SK-N-SH treated with all-trans-retinoic acid at 6 μM for 48 hours (cell line): ENCODE results near the gene TFCP2.

Source experiments
- ATAC-seq: fragments of 200-7000 bp; cut with Tn5 transposase; 3 replicates; pipeline ENCODE4 v1.9.1; 2020; ENCODE audit warnings: mild to moderate bottlenecking, moderate library complexity
- ARNTL ChIP-seq: fragments of 450-650 bp; formaldehyde crosslinking; IDR thresholded peaks from 2 replicates; pipeline ENCODE4 v1.5.0; 2020; ENCODE audit warnings: low read depth, mild to moderate bottlenecking, moderate library complexity, borderline replicate concordance
- CREB5 ChIP-seq: fragments of 250-450 bp; sonication (Bioruptor Pico); IDR thresholded peaks from 2 replicates; pipeline ENCODE4 v1.5.1; 2020; ENCODE audit warnings: low read depth, mild to moderate bottlenecking, moderate library complexity
- CSDC2 ChIP-seq: fragments of 250-450 bp; sonication (Bioruptor Pico); IDR thresholded peaks from 2 replicates; pipeline ENCODE4 v1.5.0; 2020; ENCODE audit warnings: mild to moderate bottlenecking, moderate library complexity
- ESRRG ChIP-seq: fragments of 250-450 bp; sonication (Bioruptor Pico); IDR thresholded peaks from 2 replicates; pipeline ENCODE4 v1.6.1; 2021; ENCODE audit warnings: mild to moderate bottlenecking
- GLIS3 ChIP-seq: fragments of 250-450 bp; sonication (Bioruptor Pico); IDR thresholded peaks from 2 replicates; pipeline ENCODE4 v1.5.0; 2020; ENCODE audit warnings: mild to moderate bottlenecking, moderate library complexity
- ISL1 ChIP-seq: fragments of 250-450 bp; sonication (Bioruptor Pico); IDR thresholded peaks from 2 replicates; pipeline ENCODE4 v2.1.2; 2022; ENCODE audit warnings: mild to moderate bottlenecking, moderate library complexity
- OSR1 ChIP-seq: fragments of 250-450 bp; sonication (Bioruptor Pico); IDR thresholded peaks from 2 replicates; pipeline ENCODE4 v1.8.0; 2022; ENCODE audit warnings: moderate library complexity, mild to moderate bottlenecking, inconsistent platforms
- PATZ1 ChIP-seq: fragments of 250-450 bp; sonication (Bioruptor Pico); IDR thresholded peaks from 2 replicates; pipeline ENCODE4 v1.8.0; 2020; ENCODE audit warnings: mild to moderate bottlenecking, moderate library complexity, borderline replicate concordance
- POU6F1 ChIP-seq: fragments of 250-450 bp; sonication (Bioruptor Pico); IDR thresholded peaks from 2 replicates; pipeline ENCODE4 v1.8.0; 2021; ENCODE audit warnings: low read depth, mild to moderate bottlenecking, moderate library complexity, borderline replicate concordance
- PPARA ChIP-seq: fragments of 250-450 bp; sonication (Bioruptor Pico); IDR thresholded peaks from 2 replicates; pipeline ENCODE4 v1.5.0; 2020; ENCODE audit warnings: mild to moderate bottlenecking, borderline replicate concordance
- RARB ChIP-seq: fragments of 250-450 bp; sonication (Bioruptor Pico); IDR thresholded peaks from 2 replicates; pipeline ENCODE4 v1.8.0; 2021; ENCODE audit warnings: mild to moderate bottlenecking, moderate library complexity
- SNAI2 ChIP-seq: fragments of 250-450 bp; sonication (Bioruptor Pico); IDR thresholded peaks from 2 replicates; pipeline ENCODE4 v1.5.0; 2020; ENCODE audit warnings: mild to moderate bottlenecking, moderate library complexity
- TOX ChIP-seq: fragments of 250-450 bp; sonication (Bioruptor Pico); IDR thresholded peaks from 2 replicates; pipeline ENCODE4 v1.8.0; 2021; ENCODE audit warnings: mild to moderate bottlenecking, moderate library complexity, borderline replicate concordance
- TSHZ2 ChIP-seq: fragments of 250-450 bp; sonication (Bioruptor Pico); IDR thresholded peaks from 2 replicates; pipeline ENCODE4 v1.5.0; 2020; ENCODE audit warnings: mild to moderate bottlenecking, moderate library complexity
- ZC3H10 ChIP-seq: fragments of 250-450 bp; sonication (Bioruptor Pico); IDR thresholded peaks from 2 replicates; pipeline ENCODE4 v1.5.1; 2021; ENCODE audit warnings: mild to moderate bottlenecking, moderate library complexity
- ZFP3 ChIP-seq: fragments of 250-450 bp; sonication (Bioruptor Pico); IDR thresholded peaks from 2 replicates; pipeline ENCODE4 v1.5.0; 2020; ENCODE audit warnings: mild to moderate bottlenecking, moderate library complexity
- ZFP30 ChIP-seq: fragments of 450-650 bp; formaldehyde crosslinking; IDR thresholded peaks from 2 replicates; pipeline ENCODE4 v1.5.0; 2022; ENCODE audit warnings: mild to moderate bottlenecking, moderate library complexity
- ZNF8 ChIP-seq: fragments of 450-650 bp; formaldehyde crosslinking; IDR thresholded peaks from 2 replicates; pipeline ENCODE4 v1.5.0; 2020; ENCODE audit warnings: mild to moderate bottlenecking, moderate library complexity

Gene TFCP2

GRCh38 chr12:51108136-51108535 is 64.8 kb downstream of the TFCP2 start:
- no peak for ATAC-seq
- no peak for TF ChIP-seq TSHZ2 (CRISPR knock-in tag)
- TF ChIP-seq ZNF8 (CRISPR knock-in tag), result no peak
- TF ChIP-seq TOX (CRISPR knock-in tag), result no peak

GRCh38 chr12:51103977-51104376 is 69.0 kb downstream of the TFCP2 start:
- TF ChIP-seq PATZ1 (no peak), SNAI2 (CRISPR knock-in tag) (no peak), TSHZ2 (CRISPR knock-in tag) (no peak)
- no peak for ATAC-seq

GRCh38 chr12:51098611-51099010 is 74.3 kb downstream of the TFCP2 start:
- no peak for ATAC-seq
- TF ChIP-seq TOX (CRISPR knock-in tag), result no peak
- TF ChIP-seq ZFP30 (CRISPR knock-in tag), result no peak
- no peak for TF ChIP-seq ESRRG (CRISPR knock-in tag)
- no peak for TF ChIP-seq ZFP3 (CRISPR knock-in tag)
- TF ChIP-seq ZC3H10 (CRISPR knock-in tag), result no peak

GRCh38 chr12:51090705-51091229 is 82.2 kb downstream of the TFCP2 start:
- no peak for ATAC-seq
- no peak for TF ChIP-seq ISL1

GRCh38 chr12:51087818-51088217 is 85.1 kb downstream of the TFCP2 start:
- TF ChIP-seq PPARA (CRISPR knock-in tag) (no peak), POU6F1 (CRISPR knock-in tag) (no peak), RARB (CRISPR knock-in tag) (no peak), ZFP3 (CRISPR knock-in tag) (no peak), OSR1 (no peak)
- no peak for ATAC-seq

GRCh38 chr12:51086933-51087332 is 86.0 kb downstream of the TFCP2 start:
- ATAC-seq, result no peak
- TF ChIP-seq PPARA (CRISPR knock-in tag) (no peak), ARNTL (CRISPR knock-in tag) (no peak), ZC3H10 (CRISPR knock-in tag) (no peak), POU6F1 (CRISPR knock-in tag) (no peak), CSDC2 (CRISPR knock-in tag) (no peak), CREB5 (CRISPR knock-in tag) (no peak), OSR1 (no peak), RARB (CRISPR knock-in tag) (no peak), TOX (CRISPR knock-in tag) (no peak), GLIS3 (CRISPR knock-in tag) (no peak), ZNF8 (CRISPR knock-in tag) (no peak), ESRRG (CRISPR knock-in tag) (no peak), ZFP30 (CRISPR knock-in tag) (no peak)
